SU-DHL-6 (cell line): ENCODE data around the gene GAS2L2.

Experiments
- H2AFZ ChIP-seq: fragments of 200-600 bp; sonication (generic); 2 replicates; pipeline ENCODE4 v1.6.1; 2014; ENCODE audit warnings: low read depth, mild to moderate bottlenecking, moderate library complexity, mixed read lengths, antibody characterized with exemption, low read length; ENCODE audit not compliant: severe bottlenecking
- H3F3A ChIP-seq: fragments of 200-600 bp; shearing (Covaris generic); 2 replicates; pipeline ENCODE4 v1.6.0; 2016; ENCODE audit warnings: antibody characterized with exemption, mild to moderate bottlenecking; ENCODE audit not compliant: insufficient read depth
- H3K27ac ChIP-seq: fragments of 200-600 bp; sonication (generic); 2 replicates; pipeline ENCODE4 v1.5.1; 2016; ENCODE audit warnings: low read depth, mild to moderate bottlenecking, low read length, moderate library complexity, mixed read lengths
- H3K27me3 ChIP-seq: fragments of 200-600 bp; sonication (generic), shearing (Covaris generic); 2 replicates; pipeline ENCODE4 v1.6.0; 2014; ENCODE audit warnings: mild to moderate bottlenecking, low read length
- H3K36me3 ChIP-seq: fragments of 200-600 bp; sonication (generic); 2 replicates; pipeline ENCODE4 v1.6.1; 2014; ENCODE audit warnings: mild to moderate bottlenecking, low read length, mixed read lengths
- H3K4me2 ChIP-seq: fragments of 300-600, 200-600 bp; shearing (Covaris generic), sonication (generic); 2 replicates; pipeline ENCODE4 v1.6.0; 2014; ENCODE audit warnings: low read length, low read depth, mild to moderate bottlenecking; ENCODE audit not compliant: poor library complexity, severe bottlenecking
- H3K4me3 ChIP-seq: fragments of 200-600 bp; sonication (generic); 2 replicates; pipeline ENCODE4 v1.5.1; 2014; ENCODE audit warnings: antibody characterized with exemption, low read length, mild to moderate bottlenecking, mixed read lengths; ENCODE audit not compliant: insufficient read depth, poor library complexity, severe bottlenecking
- H3K79me2 ChIP-seq: fragments of 200-600 bp; sonication (generic); 2 replicates; pipeline ENCODE4 v1.6.1; 2014; ENCODE audit warnings: mild to moderate bottlenecking, low read length, moderate library complexity; ENCODE audit not compliant: insufficient read depth
- H3K9ac ChIP-seq: fragments of 200-600 bp; sonication (generic); 2 replicates; pipeline ENCODE4 v1.7.0; 2014; ENCODE audit warnings: mild to moderate bottlenecking, low read length
- H3K9me2 ChIP-seq: fragments of 200-600 bp; sonication (generic); replicated peaks from 2 replicates; pipeline ENCODE4 v1.6.1; 2014; ENCODE audit warnings: low read length; ENCODE audit not compliant: insufficient read depth
- H3K9me3 ChIP-seq: fragments of 200-600 bp; sonication (generic); 2 replicates; pipeline ENCODE4 v1.6.1; 2014; ENCODE audit warnings: low read length, mixed read lengths; ENCODE audit not compliant: insufficient read depth
- H4K20me1 ChIP-seq: fragments of 200-600 bp; sonication (generic); 2 replicates; pipeline ENCODE4 v1.6.1; 2014; ENCODE audit warnings: low read depth, mild to moderate bottlenecking, antibody characterized with exemption, low read length, moderate library complexity, mixed read lengths
- CTCF ChIP-seq: fragments of 200-600 bp; sonication (generic); IDR thresholded peaks from one replicate; pipeline ENCODE4 v1.5.1; 2017; ENCODE audit warnings: antibody characterized with exemption, mild to moderate bottlenecking, low read length, moderate library complexity; ENCODE audit not compliant: insufficient read depth, poor library complexity, severe bottlenecking
- EZH2phosphoT487 ChIP-seq: fragments of 200-600 bp; sonication (generic), shearing (Covaris generic); conservative IDR thresholded peaks from 2 replicates; pipeline ENCODE4 v1.6.1; 2018; ENCODE audit warnings: mild to moderate bottlenecking, antibody characterized with exemption, low read length, moderate library complexity, mixed read lengths

Gene GAS2L2

GRCh38 chr17:35744830-35745229, 8.2 kb downstream of the GAS2L2 start:
- H3K36me3 ChIP-seq: no peaks in the 10 kb centered on the region
- no peaks in the 10 kb centered on the region for H3F3A ChIP-seq
- H3K9ac ChIP-seq: no peak overlapping the region
- H3K27me3 ChIP-seq: no peaks in the 10 kb centered on the region
- H3K4me3 ChIP-seq: no peak overlapping the region
- no peaks in the 10 kb centered on the region for H3K9me2 ChIP-seq
- no peak for TF ChIP-seq CTCF
- no peak for TF ChIP-seq EZH2phosphoT487
- H3K27ac ChIP-seq: no peak overlapping the region
- H2AFZ ChIP-seq: no peak overlapping the region
- H3K9me3 ChIP-seq: no peaks in the 10 kb centered on the region
- H4K20me1 ChIP-seq: no peaks in the 10 kb centered on the region
- no peaks in the 10 kb centered on the region for H3K79me2 ChIP-seq
- H3K4me2 ChIP-seq: no peak overlapping the region

- Histone ChIP-seq H3K9me2 (no peaks in the 10 kb centered on the region), H2AFZ (no peak overlapping the region), H3K27me3 (no peaks in the 10 kb centered on the region), H3K27ac (no peak overlapping the region), H3K4me3 (no peak overlapping the region), H4K20me1 (no peaks in the 10 kb centered on the region), H3K79me2 (no peaks in the 10 kb centered on the region), H3K9me3 (no peaks in the 10 kb centered on the region), H3F3A (no peaks in the 10 kb centered on the region), H3K4me2 (no peak overlapping the region), H3K36me3 (no peaks in the 10 kb centered on the region), H3K9ac (no peak overlapping the region)
- TF ChIP-seq CTCF (no peak), EZH2phosphoT487 (no peak)
Observed at GRCh38 chr17:35743626-35744328, 9.3 kb downstream of the GAS2L2 start.

GRCh38 chr17:35742896-35743477, 10.1 kb downstream of the GAS2L2 start:
- Histone ChIP-seq H3K4me2 (no peak overlapping the region), H3K79me2 (no peaks in the 10 kb centered on the region), H3K9me2 (no peaks in the 10 kb centered on the region), H3K9me3 (no peaks in the 10 kb centered on the region), H2AFZ (no peak overlapping the region), H3K36me3 (no peaks in the 10 kb centered on the region), H3K4me3 (no peak overlapping the region), H3K27me3 (no peaks in the 10 kb centered on the region), H3F3A (no peaks in the 10 kb centered on the region), H4K20me1 (no peaks in the 10 kb centered on the region), H3K27ac (no peak overlapping the region), H3K9ac (no peak overlapping the region)
- TF ChIP-seq CTCF (no peak), EZH2phosphoT487 (no peak)
